ENCODE data around the gene PTPRM. TPM values are rescaled to one million over a fixed set of nuclear protein-coding genes. Genes with fewer than 3 reads are reported as not detected.

Gene PTPRM
- total RNA-seq, 1 donor from 2014 or later, result 104 TPM

DNA sequence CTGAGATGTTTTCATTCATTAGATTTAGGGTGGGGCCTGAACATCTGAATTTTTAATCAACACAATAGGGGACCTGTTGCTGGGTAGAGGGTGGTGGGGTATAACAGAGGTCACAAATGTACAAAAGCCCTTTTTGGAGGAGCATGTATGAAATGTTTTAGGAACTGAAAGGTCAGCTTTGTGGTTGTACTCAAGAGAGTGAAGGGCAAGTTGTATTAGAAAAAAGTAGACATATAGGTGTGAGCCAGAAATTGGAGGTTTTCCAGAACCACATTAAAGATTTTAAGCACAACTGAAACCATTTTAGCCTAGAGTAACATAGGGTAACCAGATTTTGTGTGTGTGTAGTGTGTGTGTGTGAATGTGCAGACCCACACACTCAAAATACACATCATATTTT is 62.3 kb downstream of the PTPRM start:
- DNase-seq, result no peak

GRCh38 chr18:7630731-7631442 is 63.8 kb downstream of the PTPRM start:
- DNase-seq, result no peak

DNA sequence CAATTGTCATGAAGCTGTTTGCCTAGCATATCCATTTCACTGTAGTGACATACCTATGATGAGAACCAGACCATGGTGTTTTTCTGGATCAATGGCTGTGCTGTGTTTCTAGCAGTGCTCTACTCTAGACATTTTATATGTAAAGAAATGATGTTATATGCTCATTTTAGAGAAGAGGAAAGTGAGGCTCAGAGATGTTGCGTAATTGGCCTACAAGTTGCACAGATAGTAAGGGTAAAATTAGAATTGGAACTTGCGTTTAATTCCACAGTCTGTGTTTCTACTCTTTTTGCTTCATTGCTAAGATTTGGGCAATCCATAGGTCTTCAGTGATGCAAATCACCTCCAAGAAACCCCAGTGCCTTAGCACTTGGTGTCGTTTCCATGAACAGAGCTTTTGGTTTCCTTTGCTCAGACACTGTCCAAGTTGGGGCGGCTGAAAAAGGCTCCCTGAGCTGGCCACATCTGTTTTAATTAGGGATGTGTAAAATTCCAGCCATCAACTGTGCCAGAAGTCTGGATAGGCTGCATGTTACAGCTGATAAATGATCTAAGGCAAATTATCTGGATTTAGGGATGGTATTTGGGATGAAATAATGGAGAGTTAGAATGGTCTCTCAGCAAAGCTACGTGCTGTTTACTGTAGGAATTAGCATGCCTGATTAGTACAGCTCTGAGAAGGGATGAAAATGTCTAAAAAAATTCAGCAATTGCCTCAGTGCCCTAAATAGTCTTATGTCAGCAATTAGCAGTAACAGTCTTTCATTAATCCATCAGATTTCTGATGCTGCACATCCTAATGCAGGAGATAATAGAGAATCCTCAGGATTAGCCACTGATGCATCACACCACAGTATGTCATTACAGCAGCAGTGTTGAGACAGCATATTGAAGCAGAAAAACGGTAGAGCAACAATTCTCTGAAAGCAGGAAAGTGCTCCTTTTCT is 65.3 kb downstream of the PTPRM start:
- no peak for DNase-seq

GRCh38 chr18:7633171-7633570 is 66.1 kb downstream of the PTPRM start:
- no peak for DNase-seq

- DNase-seq, result no peak
Observed at GRCh38 chr18:7635948-7636347, 68.8 kb downstream of the PTPRM start.

DNA sequence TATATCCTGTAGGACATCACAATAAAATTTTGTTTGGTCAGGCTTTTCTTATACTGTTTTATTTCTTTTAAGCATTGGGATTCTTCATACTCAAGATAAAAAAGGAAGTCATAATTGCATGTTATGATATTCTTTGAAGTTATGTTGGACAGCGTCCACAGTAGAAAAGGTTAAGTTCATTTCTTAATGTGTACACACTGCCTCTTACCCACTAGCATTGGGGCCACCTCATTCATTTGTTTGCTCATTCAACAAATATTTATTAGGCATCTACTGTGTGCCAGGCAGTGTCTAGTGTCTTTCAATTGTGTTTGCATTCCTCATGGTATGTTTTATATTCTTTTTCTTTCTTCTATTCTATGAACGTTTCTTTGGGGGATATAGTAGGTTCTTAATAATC is 70.2 kb downstream of the PTPRM start:
- DNase-seq, result no peak

DNA sequence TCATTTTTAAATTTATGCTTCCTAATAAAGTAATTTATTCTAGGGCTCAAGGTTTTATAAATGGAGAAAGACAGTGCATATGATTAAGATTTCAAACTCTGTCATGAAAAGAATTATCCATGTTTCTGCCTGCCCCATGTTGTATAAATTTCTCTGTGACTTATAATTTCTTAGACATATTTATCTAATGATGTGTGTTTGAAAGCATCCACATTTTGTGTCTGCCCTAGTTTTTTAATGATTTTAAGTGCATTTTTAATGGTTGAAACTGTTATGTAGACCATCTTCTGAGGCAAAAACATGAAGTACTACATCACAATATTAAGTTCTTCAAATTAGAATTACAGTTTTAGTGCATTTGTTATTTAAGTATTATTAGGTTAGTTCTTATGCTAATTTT is 71.2 kb downstream of the PTPRM start:
- DNase-seq, result no peak

DNA sequence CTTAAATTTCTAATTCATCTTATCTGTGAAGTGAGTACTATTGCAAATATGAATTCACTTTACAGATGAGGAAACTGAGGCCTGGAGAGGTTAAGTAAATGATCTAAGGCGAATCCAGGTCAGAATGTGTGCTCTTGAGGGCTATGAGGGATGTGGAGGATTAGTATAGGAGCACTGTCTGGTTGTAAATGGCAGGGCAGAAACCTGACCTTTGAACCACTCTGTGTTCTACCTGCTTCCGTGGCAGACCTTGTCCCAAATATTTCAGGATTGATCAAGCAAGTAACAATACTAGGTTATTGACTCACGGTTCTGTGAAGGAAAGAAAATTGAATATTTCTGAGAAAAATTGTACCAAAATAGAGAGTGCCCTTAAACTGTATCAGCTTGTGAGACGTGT is 74.7 kb downstream of the PTPRM start:
- no peak for DNase-seq

DNA sequence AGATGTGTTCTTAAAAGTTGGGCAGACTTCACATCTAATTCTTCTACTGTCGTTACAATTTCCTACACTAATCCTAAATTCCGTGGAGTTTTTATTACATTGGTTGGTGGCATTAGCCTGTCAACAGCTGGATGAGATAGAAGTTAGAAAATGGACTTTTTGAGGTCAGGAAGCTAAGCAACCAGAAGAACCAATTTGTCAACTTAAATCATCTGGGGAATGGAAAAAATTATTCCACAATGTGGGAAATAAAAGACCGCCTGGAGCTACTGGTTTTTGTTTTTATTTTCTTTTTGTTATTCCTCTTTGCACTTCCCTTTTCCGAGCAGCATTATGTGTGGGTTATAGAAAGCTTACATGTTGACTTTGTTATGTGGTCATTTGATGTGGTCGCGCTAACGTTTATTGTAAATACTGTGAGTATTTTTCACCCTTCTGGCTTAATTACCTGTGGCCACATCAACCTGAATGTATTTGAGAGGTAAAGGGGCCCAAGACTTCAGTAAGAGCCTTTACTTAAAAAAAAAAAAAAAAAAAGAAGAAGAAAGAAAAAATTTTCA is 75.3 kb downstream of the PTPRM start:
- DNase-seq, result no peak

- DNase-seq, result peak; percentile 28
Observed at GRCh38 chr18:7645756-7646155, 78.6 kb downstream of the PTPRM start.

DNA sequence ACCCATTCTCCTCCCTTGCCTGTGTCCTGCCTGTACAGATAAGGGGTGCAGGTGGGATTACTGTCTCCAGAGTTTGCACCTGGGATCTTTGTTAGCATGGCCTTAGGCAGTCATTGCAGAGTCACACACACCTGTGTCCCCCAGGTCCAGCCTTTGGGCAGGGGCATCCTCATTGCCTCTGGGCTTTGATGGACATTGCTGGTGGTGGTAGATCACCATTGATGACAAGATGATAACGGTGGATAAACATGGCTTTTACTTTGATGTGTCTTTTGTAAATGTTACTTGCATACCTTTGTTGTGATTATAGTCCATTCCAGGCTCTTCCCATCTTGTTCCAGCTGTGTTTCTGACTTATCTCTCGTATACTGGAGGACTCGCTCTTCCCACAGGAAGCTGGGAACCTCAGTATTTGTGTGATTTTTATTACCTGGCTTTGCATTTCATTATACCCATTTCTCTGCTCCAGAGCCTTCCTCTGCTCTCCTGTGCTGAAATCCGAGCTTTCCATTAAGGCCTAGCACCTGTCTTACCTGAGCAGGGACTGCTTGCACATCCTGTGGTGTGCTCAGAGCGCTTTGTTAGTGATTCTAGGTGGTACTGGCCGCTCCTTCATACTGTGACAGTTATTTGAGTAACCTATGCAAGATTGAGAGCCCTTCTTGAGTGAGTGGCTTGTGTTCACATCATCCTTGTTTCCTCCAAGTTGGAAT is 79.2 kb downstream of the PTPRM start:
- no peak for DNase-seq

DNA sequence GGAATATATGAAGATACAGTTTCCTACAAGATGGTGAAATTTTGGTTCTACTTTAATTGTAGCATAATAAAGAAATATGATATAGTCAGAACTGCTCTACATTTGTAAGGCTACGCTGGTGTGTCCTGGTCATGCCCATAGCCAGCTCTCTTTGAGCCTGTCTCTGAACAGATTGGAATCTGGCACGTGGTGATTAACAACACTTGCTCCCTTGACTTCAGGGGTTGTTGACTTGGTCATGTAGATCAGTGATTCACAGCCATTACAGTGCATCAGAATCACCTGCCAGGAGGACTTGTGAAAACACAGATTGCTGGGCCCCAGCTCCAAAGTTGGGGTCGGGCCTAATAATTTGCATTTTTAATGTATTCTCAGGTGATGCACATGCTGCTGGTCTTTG is 80.4 kb downstream of the PTPRM start:
- DNase-seq, result no peak

- no peak for DNase-seq
Observed at GRCh38 chr18:7657050-7657449, 89.9 kb downstream of the PTPRM start.

DNA sequence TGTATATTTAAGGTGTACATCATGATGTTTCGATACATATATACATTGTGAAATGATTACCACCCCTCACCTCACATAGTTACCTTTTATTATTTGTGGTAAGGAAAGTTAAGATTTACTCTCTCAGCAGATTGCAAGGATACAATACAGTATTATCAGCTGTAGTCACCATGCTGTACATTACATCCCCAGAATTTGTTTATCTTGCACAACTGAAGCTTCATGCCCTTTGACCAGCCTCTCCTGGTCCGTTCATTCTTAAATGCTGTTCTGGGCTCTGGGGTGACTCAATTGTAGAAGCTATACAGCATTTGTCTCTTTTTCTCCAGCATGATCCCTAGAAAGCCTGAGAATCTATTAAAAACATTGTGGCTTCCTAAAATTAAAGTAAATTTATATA is 90.8 kb downstream of the PTPRM start:
- no peak for DNase-seq

GRCh38 chr18:7658701-7659100 is 91.6 kb downstream of the PTPRM start:
- DNase-seq, result no peak

DNA sequence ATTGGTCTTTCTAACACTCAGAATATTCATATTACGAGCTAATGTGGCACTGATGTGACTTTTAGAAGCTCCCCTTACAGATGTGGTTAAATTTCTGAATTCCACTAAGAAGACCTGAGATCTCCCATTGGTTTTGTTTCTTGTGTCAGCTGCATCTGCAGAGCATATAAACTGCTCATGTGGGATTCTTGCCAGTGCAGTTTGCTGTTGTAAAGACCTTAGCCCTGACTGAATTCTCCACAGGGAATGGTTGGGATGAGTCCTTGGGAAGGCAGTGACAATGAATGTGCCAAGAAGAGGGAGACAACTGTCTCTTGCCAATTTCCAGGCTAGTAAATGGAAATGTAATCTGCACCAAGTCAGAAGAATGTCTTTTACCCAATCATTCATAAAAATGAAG is 94.1 kb downstream of the PTPRM start:
- no peak for DNase-seq

DNA sequence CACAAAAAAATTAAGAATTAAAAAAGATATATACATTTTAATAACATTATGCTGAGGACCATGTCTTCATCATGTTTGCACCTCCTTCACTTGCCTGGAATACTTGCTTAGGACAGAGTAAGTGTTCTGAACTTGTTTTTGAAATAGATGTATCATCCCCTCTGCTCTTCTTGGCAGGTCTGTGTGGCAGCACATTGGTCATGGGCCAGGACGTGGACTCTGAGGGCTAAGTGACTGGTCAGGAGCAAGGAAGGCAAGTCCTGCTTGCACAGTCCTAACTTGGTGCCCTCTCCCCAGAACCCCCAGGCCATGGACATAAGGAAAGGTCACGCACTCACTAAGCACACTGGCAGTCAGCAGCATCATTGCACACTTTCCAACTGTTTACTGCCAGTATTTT is 95.8 kb downstream of the PTPRM start:
- DNase-seq, result no peak

GRCh38 chr18:7663366-7664312 is 96.5 kb downstream of the PTPRM start:
- DNase-seq, result no peak

DNA sequence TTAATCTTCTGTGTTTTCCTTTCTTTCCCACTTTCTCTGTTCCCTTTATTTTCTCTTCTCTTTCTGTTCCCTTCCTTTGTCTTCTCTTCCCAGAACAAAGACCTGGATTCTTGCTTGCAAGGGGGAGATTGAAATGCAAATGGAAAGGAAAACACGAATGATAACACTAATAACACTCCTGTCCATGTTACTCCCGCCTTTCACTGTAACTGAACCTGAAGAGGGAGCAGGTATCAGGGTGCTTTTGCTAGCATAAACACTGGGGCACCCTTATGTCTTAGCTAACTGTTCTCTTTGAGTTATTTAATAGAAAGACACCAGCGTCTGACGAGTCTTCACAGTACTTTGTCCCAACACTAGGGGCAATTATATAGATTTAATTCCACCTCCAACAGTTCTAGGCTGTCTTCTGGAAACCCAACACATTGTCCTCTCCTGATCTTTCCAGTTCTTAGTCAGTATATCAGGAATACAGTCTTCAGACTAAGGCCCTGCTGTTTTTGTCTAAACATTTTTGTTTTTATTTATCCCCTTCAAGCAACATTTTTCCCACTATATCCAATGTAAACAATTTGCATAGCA is 99.2 kb downstream of the PTPRM start:
- no peak for DNase-seq

- DNase-seq, result no peak
Observed at GRCh38 chr18:7668392-7668791, 101.3 kb downstream of the PTPRM start.

DNA sequence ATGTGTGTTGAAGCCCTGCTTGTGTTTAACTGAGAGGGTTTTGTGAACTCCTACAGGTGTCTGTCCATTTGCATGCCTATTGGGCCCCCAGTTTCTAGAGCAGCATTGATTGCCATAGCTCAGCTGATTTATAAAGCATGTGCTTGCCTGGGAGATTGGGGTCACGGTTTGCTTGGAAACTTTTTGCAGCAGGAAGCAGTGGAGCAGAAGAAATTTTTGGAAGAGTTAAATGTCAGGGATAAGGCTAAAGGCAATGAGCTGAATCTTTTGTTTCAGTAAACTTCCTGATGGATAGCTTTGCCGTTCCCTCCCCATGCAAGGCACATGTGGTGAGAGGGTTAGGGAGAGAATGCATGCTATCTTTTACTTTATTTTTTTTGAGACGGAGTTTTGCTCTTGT is 102.2 kb downstream of the PTPRM start:
- DNase-seq, result no peak

GRCh38 chr18:7671105-7671504 is 104.0 kb downstream of the PTPRM start:
- DNase-seq, result no peak
